Activated B cell treated with CpG ODN at 0.5 μM for 24 hours (primary cell): Measurements from ENCODE around the gene CADM4. TPM values are rescaled to one million over a fixed set of nuclear protein-coding genes. Genes with fewer than 3 reads are reported as not detected.

Source experiments
- ATAC-seq: fragments of 200-7000 bp; cut with Tn5 transposase; one replicate; pipeline ENCODE4 v1.10.0; 2021; ENCODE audit warnings: low read depth, mild to moderate bottlenecking, moderate library complexity
- CTCF ChIA-PET: fragments of 350-600 bp; sonication (Branson Sonifier 250); formaldehyde crosslinking; loops from one replicate; lab custom pipeline; 2021; ENCODE audit warnings: antibody characterized with exemption; lab: Charles Lee
- POLR2A ChIA-PET: fragments of 350-600 bp; sonication (Branson Sonifier 250); formaldehyde crosslinking; loops from one replicate; lab custom pipeline; 2021; ENCODE audit warnings: antibody characterized with exemption; lab: Charles Lee
- DNase-seq: peaks from one replicate; pipeline ENCODE4 v3.0.0; 2022
- H3K27ac Mint-ChIP-seq: one replicate; pipeline ENCODE4 v1.8.0; 2020; ENCODE audit warnings: mixed read lengths
- H3K27me3 Mint-ChIP-seq: one replicate; pipeline ENCODE4 v1.8.0; 2021; ENCODE audit warnings: mixed read lengths
- H3K36me3 Mint-ChIP-seq: one replicate; pipeline ENCODE4 v1.8.0; 2021; ENCODE audit warnings: low read depth, mixed read lengths
- H3K4me1 Mint-ChIP-seq: one replicate; pipeline ENCODE4 v1.8.0; 2021; ENCODE audit warnings: mixed read lengths
- H3K4me3 Mint-ChIP-seq: one replicate; pipeline ENCODE4 v1.8.0; 2020; ENCODE audit warnings: mild to moderate bottlenecking, mixed read lengths
- H3K9me3 Mint-ChIP-seq: one replicate; pipeline ENCODE4 v1.8.0; 2020; ENCODE audit warnings: mixed read lengths
- CTCF ChIP-seq: fragments of 200-600 bp; IDR thresholded peaks from one replicate; pipeline ENCODE4 v1.8.0; 2022; ENCODE audit warnings: antibody characterized with exemption, mild to moderate bottlenecking
- intact Hi-C: fragments of 100-400 bp; cut with micrococcal nuclease; formaldehyde crosslinking; loops from one replicate; pipeline ENCODE4 v1.15.1; 2024
- total RNA-seq: library from RNA; stranded (reverse); gene quantifications from 2 replicates; pipeline ENCODE4 v1.2.3, GENCODE V29; 2022

The CADM4 gene
- total RNA-seq, 1 donor from 2014 or later = not detected

GRCh38 chr19:43596842-43597461 lies 42.7 kb downstream of the CADM4 start:
- peak overlapping the region; percentile 98 for H3K27ac Mint-ChIP-seq

DNA sequence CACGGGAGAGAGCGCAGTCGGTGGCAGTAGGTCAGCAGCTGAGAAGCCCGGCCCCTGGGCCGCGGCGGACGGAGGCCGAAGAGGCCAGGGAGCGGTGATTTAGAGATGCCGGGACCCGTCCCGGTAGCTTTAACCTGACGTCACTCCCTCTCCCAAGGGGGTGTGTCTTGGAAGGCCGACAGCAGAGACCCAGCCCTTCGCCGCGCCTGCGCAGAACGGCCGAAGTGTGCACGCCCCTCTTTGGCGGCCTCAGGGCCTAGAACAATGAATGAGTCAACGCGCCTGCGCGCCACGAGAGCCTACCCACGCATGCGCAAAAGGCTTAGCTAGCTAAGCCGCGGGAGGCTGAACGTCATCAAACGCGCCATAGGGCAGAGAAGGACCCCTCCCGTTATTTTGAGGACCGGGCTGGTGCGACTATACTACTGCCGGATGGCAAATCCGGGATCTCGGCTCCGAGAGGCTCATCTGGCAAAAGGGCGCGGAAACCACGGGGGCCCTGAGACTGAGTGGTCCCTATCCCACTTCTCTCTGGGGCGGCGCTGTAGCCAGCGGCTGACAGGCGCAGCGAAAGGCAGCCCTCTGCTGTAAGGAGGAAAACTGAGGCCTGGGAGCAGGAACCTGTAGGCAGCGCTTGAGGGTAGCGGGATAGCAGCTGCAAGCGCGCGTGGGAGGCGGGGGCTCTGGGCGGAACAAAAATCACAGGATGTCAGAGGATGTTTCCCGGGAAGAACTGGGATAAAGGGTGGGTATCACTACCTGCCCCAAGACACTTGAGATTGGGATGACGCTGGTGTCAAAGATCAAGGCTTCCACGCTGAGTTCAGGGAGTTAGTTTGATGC lies 43.4 kb downstream of the CADM4 start, which contains the start of the genes IRGQ and ZNF576:
IRGQ (minus strand) TSS at position 136 of the 843 bp plus-strand sequence. CDS start 796 bp downstream, outside the sequence.
ZNF576 (plus strand) TSS at position 597 of the 843 bp plus-strand sequence. CDS start 514 bp downstream, outside the sequence.
- H3K4me1 Mint-ChIP-seq = peaks cover 42% of the 10 kb centered on the region
- no peaks in the 10 kb centered on the region for H3K27me3 Mint-ChIP-seq
- no peak for TF ChIP-seq CTCF
- DNase-seq = peak; percentile 99
- no peaks in the 10 kb centered on the region for H3K9me3 Mint-ChIP-seq
- intact Hi-C loops = loop anchor here (1.0 to 10.0 kb wide), 9 partner anchors 21 to 189 kb away; partner anchors contain the start of genes CADM4, KCNN4, PINLYP and XRCC1
- POLR2A ChIA-PET = interaction anchor here (0.6 to 3.4 kb wide), 18 partner anchors 12 to 189 kb away, joined by 3 to 28 read pairs (median 4); partner anchors contain the start of genes KCNN4, PINLYP, SMG9 and XRCC1
- H3K27ac Mint-ChIP-seq = peak within 1 kb of the TSS; percentile 98
- peaks cover 48% of the 10 kb centered on the region for H3K36me3 Mint-ChIP-seq
- ATAC-seq = peak; percentile 83
- H3K4me3 Mint-ChIP-seq = peak within 1 kb of the TSS; percentile 98
- CTCF ChIA-PET = interaction anchor here (0.6 to 5.4 kb wide), 6 partner anchors 21 to 149 kb away, joined by 3 to 92 read pairs (median 16); partner anchors contain the start of genes PINLYP, XRCC1 and ZNF575

More at GRCh38 chr19:43596842-43597461, 42.7 kb downstream of the CADM4 start:
- ChIA-PET POLR2A (interaction anchor here (0.9 to 3.4 kb wide), 7 partner anchors 22 to 157 kb away, joined by 3 to 28 read pairs (median 7); partner anchors contain the start of genes PINLYP, SMG9, XRCC1 and ZNF428), CTCF (interaction anchor here (2.0 to 5.4 kb wide), 4 partner anchors 22 to 150 kb away, joined by 8 to 92 read pairs (median 34); partner anchors contain the start of genes PINLYP, XRCC1 and ZNF575)
- Mint-ChIP-seq H3K4me3 (peak overlapping the region; percentile 98), H3K9me3 (no peaks in the 10 kb centered on the region), H3K36me3 (peaks cover 53% of the 10 kb centered on the region), H3K4me1 (peaks cover 42% of the 10 kb centered on the region), H3K27me3 (no peaks in the 10 kb centered on the region)
- DNase-seq (no peak), ATAC-seq (no peak)
- intact Hi-C loops = loop anchor here (1.0 to 10.0 kb wide), 8 partner anchors 22 to 188 kb away; partner anchors contain the start of genes CADM4, KCNN4, PINLYP and XRCC1
- TF ChIP-seq CTCF = no peak

GRCh38 chr19:43595605-43595998 lies 44.0 kb downstream of the CADM4 start:
- ChIA-PET CTCF (interaction anchor here (0.6 to 5.4 kb wide), 7 partner anchors 21 to 148 kb away, joined by 3 to 92 read pairs (median 8); partner anchors contain the start of genes PHLDB3, PINLYP, XRCC1 and ZNF575), POLR2A (interaction anchor here (0.6 to 3.4 kb wide), 15 partner anchors 11 to 190 kb away, joined by 3 to 28 read pairs (median 4); partner anchors contain the start of genes KCNN4, PINLYP, SMG9 and XRCC1)
- no peaks in the 10 kb centered on the region for H3K9me3 Mint-ChIP-seq
- H3K4me3 Mint-ChIP-seq = peak overlapping the region; percentile 98
- peaks cover 51% of the 10 kb centered on the region for H3K36me3 Mint-ChIP-seq
- H3K4me1 Mint-ChIP-seq = peaks cover 46% of the 10 kb centered on the region
- H3K27ac Mint-ChIP-seq = peak overlapping the region; percentile 98
- intact Hi-C loops = loop anchor here (1.0 to 10.0 kb wide), 3 partner anchors 42 to 189 kb away; partner anchors contain the start of genes CADM4 and KCNN4
- DNase-seq = no peak
- no peak for TF ChIP-seq CTCF
- peak; percentile 19 for ATAC-seq
- H3K27me3 Mint-ChIP-seq = no peaks in the 10 kb centered on the region

DNA sequence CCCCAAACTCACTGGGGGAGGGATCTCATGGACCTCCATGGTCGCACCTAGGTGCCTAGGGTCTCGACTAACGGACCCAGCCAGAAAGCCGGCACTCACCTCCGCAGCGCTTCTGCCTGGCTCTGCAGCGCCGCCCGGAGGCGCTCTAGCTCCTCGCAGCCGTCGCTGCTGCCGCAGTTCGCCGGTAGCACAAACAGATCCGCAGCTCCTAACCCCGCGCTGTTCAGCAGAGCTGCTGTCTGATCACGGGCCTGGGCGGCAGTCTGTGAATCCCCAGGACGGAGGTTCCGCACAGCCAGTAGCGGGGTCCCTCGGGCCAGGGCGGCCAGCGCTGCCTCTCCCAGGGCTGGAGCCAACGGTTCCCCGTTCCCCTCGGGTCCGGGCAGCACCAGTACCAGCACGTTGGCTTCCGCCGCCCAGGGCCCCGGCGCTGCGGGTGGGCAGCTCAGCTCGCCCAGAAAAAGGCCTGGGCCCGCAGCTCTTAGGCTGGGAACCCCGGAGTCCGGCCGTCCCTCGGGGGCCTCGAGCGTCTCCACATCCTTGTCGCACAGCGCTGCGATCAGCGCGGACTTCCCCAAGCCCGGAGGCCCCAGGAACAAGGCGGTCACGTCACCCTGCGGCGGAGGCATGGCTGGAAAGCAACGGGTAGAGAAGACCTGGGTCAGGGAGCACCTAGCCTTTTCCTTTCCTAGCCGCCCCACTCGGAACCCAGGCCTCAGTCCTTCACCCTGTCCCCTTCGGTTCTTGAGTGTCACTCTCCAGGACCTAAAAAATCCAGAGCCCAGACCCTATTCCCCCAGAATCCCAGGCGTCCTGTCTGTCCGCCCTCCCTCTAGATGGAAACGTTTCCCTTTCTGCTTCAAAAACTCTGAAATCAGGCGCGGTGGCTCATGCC lies 44.7 kb downstream of the CADM4 start:
- H3K4me1 Mint-ChIP-seq = peaks cover 52% of the 10 kb centered on the region
- ChIA-PET CTCF (interaction anchor here (0.7 to 5.4 kb wide), 22 partner anchors 10 to 215 kb away, joined by 3 to 92 read pairs (median 5); partner anchors contain the start of genes PHLDB3, PINLYP, XRCC1 and ZNF575), POLR2A (interaction anchor here (0.6 to 3.4 kb wide), 20 partner anchors 10 to 190 kb away, joined by 3 to 28 read pairs (median 5); partner anchors contain the start of genes PINLYP, XRCC1 and ZNF575)
- no peaks in the 10 kb centered on the region for H3K27me3 Mint-ChIP-seq
- intact Hi-C loops = loop anchor here (1.0 to 10.0 kb wide), 5 partner anchors 40 to 190 kb away; partner anchors contain the start of genes CADM4 and KCNN4
- peak overlapping the region; percentile 98 for H3K4me3 Mint-ChIP-seq
- peak overlapping the region; percentile 98 for H3K27ac Mint-ChIP-seq
- peak; percentile 26 for ATAC-seq
- DNase-seq = peak; percentile 57
- peaks cover 50% of the 10 kb centered on the region for H3K36me3 Mint-ChIP-seq
- no peak for TF ChIP-seq CTCF
- H3K9me3 Mint-ChIP-seq = no peaks in the 10 kb centered on the region
